GM19193 (cell line): ENCODE data around the gene DNAJC21.

Experiments used
- POLR2A ChIP-seq: IDR thresholded peaks from 4 replicates; pipeline ENCODE4 v1.6.1; 2011; ENCODE audit not compliant: insufficient read depth, insufficient read length; ENCODE audit errors: extremely low read depth

DNAJC21 gene

GRCh38 chr5:34944044-34944443 lies 14.7 kb downstream of the DNAJC21 start:
- TF ChIP-seq POLR2A, result no peak

GRCh38 chr5:34944460-34945047 lies 15.2 kb downstream of the DNAJC21 start:
- no peak for TF ChIP-seq POLR2A

GRCh38 chr5:34957321-34957720 lies 28.0 kb downstream of the DNAJC21 start:
- no peak for TF ChIP-seq POLR2A

GRCh38 chr5:34957857-34958690 lies 28.7 kb downstream of the DNAJC21 start:
- TF ChIP-seq POLR2A, result no peak

GRCh38 chr5:34959323-34959722 lies 30.0 kb downstream of the DNAJC21 start:
- no peak for TF ChIP-seq POLR2A

GRCh38 chr5:34967540-34967939 lies 38.2 kb downstream of the DNAJC21 start:
- TF ChIP-seq POLR2A, result no peak

GRCh38 chr5:34968258-34968657 lies 38.9 kb downstream of the DNAJC21 start:
- TF ChIP-seq POLR2A, result no peak

GRCh38 chr5:34970552-34970951 lies 41.2 kb downstream of the DNAJC21 start:
- TF ChIP-seq POLR2A, result no peak

GRCh38 chr5:34976347-34976746 lies 47.0 kb downstream of the DNAJC21 start:
- no peak for TF ChIP-seq POLR2A

GRCh38 chr5:34977934-34978613 lies 48.7 kb downstream of the DNAJC21 start:
- TF ChIP-seq POLR2A, result no peak

GRCh38 chr5:34978681-34979080 lies 49.3 kb downstream of the DNAJC21 start:
- no peak for TF ChIP-seq POLR2A

GRCh38 chr5:34982823-34983222 lies 53.5 kb downstream of the DNAJC21 start:
- no peak for TF ChIP-seq POLR2A

GRCh38 chr5:34986965-34987364 lies 57.6 kb downstream of the DNAJC21 start:
- TF ChIP-seq POLR2A, result no peak

- TF ChIP-seq POLR2A, result no peak
Observed at GRCh38 chr5:34991486-34992238, 62.3 kb downstream of the DNAJC21 start.

- no peak for TF ChIP-seq POLR2A
Observed at GRCh38 chr5:34993951-34994350, 64.6 kb downstream of the DNAJC21 start.

GRCh38 chr5:34996261-34996660 lies 66.9 kb downstream of the DNAJC21 start:
- TF ChIP-seq POLR2A, result no peak
